ENCODE results near the gene LRRFIP1.

Gene LRRFIP1

DNA sequence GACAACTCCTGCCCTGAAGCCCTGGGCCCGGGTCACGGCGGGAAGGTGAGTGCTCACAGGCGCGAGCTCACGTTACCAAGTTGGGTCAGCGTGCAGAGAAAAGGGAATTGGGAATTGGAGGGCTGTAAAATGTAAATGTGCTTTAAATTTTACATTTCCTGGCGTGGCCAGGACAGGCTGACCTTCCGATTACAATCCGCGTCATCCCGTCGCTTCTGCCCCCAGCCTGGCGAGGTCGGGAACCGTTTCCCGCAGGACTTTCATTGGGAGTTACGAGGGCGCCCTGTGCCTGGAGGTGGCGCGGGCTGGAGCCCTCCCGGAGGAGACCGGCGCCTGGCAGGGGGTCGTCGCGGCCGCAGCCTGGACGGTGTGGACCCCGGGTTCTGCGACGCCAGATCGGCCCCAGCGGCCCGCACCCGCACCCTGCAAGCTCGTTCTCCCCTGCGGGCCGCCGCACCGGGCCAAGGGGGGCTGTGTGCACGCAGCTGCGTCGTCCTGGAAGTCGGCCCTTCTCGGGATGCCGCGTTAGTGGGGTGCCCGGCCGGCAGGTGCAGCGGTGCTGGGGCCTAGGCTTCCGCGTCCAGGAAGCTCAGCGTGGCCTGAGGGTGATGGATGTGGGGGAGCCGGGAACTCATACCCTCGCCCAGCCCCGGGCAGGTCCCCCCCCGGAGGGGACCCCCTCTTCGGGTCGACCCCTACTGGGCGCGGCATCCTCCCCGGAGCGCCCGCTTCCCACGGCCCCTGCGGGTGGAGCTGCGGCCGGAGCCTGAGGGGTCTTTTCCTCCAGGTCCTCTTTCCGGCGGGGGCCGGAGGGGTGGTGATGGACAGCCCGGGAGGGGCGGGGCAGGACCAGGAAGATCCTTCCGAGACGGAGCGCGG is 63.9 kb downstream of the LRRFIP1 start:
- no peak overlapping the region for H3K27ac ChIP-seq (ENCODE audit: low read depth, low read length)
- H3K4me1 ChIP-seq (ENCODE audit: control insufficient read depth, low read length), result peaks cover 57% of the 10 kb centered on the region
- H3K9me2 ChIP-seq (replicated peaks; ENCODE audit: control insufficient read depth, low read length), result no peaks in the 10 kb centered on the region
- H4K20me1 ChIP-seq (ENCODE audit: control insufficient read depth, insufficient read depth, low read depth, low read length), result peaks cover 3% of the 10 kb centered on the region; the same call in 1 of the 2 replicates
- peaks cover 24% of the 10 kb centered on the region for H3F3A ChIP-seq (ENCODE audit: control insufficient read depth, insufficient read depth)
- no peak for TF ChIP-seq EZH2phosphoT487 (IDR thresholded peaks at IDR 0.05; ENCODE audit: borderline replicate concordance, low read length)
- TF ChIP-seq, protein P1, sequence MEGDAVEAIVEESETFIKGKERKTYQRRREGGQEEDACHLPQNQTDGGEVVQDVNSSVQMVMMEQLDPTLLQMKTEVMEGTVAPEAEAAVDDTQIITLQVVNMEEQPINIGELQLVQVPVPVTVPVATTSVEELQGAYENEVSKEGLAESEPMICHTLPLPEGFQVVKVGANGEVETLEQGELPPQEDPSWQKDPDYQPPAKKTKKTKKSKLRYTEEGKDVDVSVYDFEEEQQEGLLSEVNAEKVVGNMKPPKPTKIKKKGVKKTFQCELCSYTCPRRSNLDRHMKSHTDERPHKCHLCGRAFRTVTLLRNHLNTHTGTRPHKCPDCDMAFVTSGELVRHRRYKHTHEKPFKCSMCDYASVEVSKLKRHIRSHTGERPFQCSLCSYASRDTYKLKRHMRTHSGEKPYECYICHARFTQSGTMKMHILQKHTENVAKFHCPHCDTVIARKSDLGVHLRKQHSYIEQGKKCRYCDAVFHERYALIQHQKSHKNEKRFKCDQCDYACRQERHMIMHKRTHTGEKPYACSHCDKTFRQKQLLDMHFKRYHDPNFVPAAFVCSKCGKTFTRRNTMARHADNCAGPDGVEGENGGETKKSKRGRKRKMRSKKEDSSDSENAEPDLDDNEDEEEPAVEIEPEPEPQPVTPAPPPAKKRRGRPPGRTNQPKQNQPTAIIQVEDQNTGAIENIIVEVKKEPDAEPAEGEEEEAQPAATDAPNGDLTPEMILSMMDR (IDR thresholded peaks at IDR 0.05; ENCODE audit: low read depth, low read length, poor library complexity, severe bottlenecking), result no peak
- peak overlapping the region; percentile 91 for H3K4me2 ChIP-seq (ENCODE audit: low read length)
- H3K4me3 ChIP-seq (ENCODE audit: low read length), result peak overlapping the region; percentile 91
- peaks cover 45% of the 10 kb centered on the region for H3K79me2 ChIP-seq (ENCODE audit: control insufficient read depth, low read length)
- H3K27me3 ChIP-seq (ENCODE audit: control insufficient read depth, low read length), result no peaks in the 10 kb centered on the region
- peaks cover 24% of the 10 kb centered on the region for H3K36me3 ChIP-seq (ENCODE audit: control insufficient read depth, low read length)
- no peaks in the 10 kb centered on the region for H3K9me3 ChIP-seq (ENCODE audit: control insufficient read depth, insufficient read depth, low read length)

DNA sequence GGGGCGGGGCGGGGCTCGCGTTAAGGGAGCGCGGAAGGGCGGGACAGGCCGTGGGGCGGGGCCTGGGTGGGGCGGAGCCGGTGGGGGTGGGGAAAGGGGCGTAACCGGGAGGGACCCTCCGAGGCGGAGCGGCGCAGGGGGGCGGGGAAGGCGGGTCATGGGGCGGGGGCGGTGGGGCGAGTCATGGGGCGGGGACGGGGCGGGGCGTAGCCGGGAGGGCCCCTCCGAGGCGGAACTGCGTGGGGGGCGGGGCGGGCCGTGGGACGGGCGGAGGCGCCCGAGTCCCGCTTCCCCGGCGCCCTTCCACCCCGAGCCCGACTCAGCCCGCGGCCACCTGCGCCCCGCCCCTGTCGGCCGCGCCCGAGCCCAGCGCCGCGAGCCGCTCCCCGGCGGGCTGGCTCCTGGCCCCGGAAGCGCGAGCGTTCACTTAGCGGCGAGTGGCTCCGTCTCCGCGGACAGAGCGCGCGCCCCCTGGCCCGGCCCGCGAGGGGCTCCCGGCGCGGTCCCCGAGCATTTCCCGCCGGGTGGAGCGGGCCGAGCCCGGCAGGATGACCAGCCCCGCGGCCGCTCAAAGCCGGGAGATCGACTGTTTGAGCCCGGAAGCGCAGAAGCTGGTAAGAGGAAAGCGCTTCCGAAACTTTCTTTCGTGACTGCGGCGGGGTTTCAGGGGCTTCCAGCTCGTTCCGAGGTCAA is 64.7 kb downstream of the LRRFIP1 start:
- Histone ChIP-seq H3K4me1 (ENCODE audit: control insufficient read depth, low read length) (peaks cover 61% of the 10 kb centered on the region), H3K4me3 (ENCODE audit: low read length) (peak overlapping the region; percentile 91), H3F3A (ENCODE audit: control insufficient read depth, insufficient read depth) (peaks cover 25% of the 10 kb centered on the region), H3K27ac (ENCODE audit: low read depth, low read length) (peak overlapping the region; percentile 96), H3K4me2 (ENCODE audit: low read length) (peak overlapping the region; percentile 100), H3K36me3 (ENCODE audit: control insufficient read depth, low read length) (peaks cover 24% of the 10 kb centered on the region), H3K9me2 (replicated peaks; ENCODE audit: control insufficient read depth, low read length) (no peaks in the 10 kb centered on the region), H3K79me2 (ENCODE audit: control insufficient read depth, low read length) (peaks cover 53% of the 10 kb centered on the region), H3K27me3 (ENCODE audit: control insufficient read depth, low read length) (no peaks in the 10 kb centered on the region), H4K20me1 (ENCODE audit: control insufficient read depth, insufficient read depth, low read depth, low read length) (peaks cover 3% of the 10 kb centered on the region; the same call in 1 of the 2 replicates), H3K9me3 (ENCODE audit: control insufficient read depth, insufficient read depth, low read length) (no peaks in the 10 kb centered on the region)
- TF ChIP-seq EZH2phosphoT487 (IDR thresholded peaks at IDR 0.05; ENCODE audit: borderline replicate concordance, low read length), result no peak
- TF ChIP-seq, protein P1 (IDR thresholded peaks at IDR 0.05; ENCODE audit: low read depth, low read length, poor library complexity, severe bottlenecking), result no peak

DNA sequence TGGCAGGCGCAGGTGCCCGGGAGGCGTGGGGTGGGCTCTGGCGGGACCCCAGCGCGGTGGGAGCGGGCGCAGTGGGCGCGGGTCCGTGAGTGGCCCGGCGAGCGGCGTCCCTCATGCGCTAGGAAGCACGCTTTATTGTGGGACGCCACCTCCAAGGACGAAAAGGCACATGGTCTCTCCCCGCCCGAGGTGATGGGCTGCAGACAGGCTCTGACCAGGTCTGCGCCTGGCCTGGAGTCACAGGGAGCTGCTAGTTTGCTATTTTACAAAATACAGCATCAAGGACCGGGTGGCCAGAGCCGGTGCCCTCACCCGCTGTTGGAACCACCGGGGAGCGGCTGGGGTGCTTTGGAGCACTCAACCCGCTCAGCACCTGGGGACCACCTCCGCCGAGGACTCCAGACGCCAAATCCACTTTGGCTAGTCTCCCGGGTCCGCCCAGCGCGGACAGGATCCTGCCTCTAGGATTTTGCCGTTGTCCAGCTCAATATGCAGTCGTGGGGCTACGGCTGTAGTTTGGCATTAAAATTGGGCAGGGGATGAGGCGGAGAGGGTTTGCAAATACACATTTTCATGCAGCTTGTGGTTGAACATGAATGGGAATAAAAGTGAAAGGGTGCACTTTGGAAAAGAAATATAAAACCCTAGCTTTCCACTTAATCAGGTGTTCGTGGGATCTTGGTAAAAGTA is 65.4 kb downstream of the LRRFIP1 start:
- Histone ChIP-seq H3K79me2 (ENCODE audit: control insufficient read depth, low read length) (peaks cover 60% of the 10 kb centered on the region), H3K4me1 (ENCODE audit: control insufficient read depth, low read length) (peaks cover 62% of the 10 kb centered on the region), H3K36me3 (ENCODE audit: control insufficient read depth, low read length) (peaks cover 29% of the 10 kb centered on the region), H3F3A (ENCODE audit: control insufficient read depth, insufficient read depth) (peaks cover 25% of the 10 kb centered on the region), H3K9me2 (replicated peaks; ENCODE audit: control insufficient read depth, low read length) (no peaks in the 10 kb centered on the region), H3K4me3 (ENCODE audit: low read length) (peak overlapping the region; percentile 89), H3K27ac (ENCODE audit: low read depth, low read length) (peak overlapping the region; percentile 96), H3K4me2 (ENCODE audit: low read length) (peak overlapping the region; percentile 100), H3K27me3 (ENCODE audit: control insufficient read depth, low read length) (no peaks in the 10 kb centered on the region), H3K9me3 (ENCODE audit: control insufficient read depth, insufficient read depth, low read length) (no peaks in the 10 kb centered on the region), H4K20me1 (ENCODE audit: control insufficient read depth, insufficient read depth, low read depth, low read length) (peaks cover 8% of the 10 kb centered on the region)
- no peak for TF ChIP-seq EZH2phosphoT487 (IDR thresholded peaks at IDR 0.05; ENCODE audit: borderline replicate concordance, low read length)
- TF ChIP-seq, protein P1 (IDR thresholded peaks at IDR 0.05; ENCODE audit: low read depth, low read length, poor library complexity, severe bottlenecking), result no peak
